K562 (cell line): ENCODE measurements around the gene ANKRD12. TPM values are rescaled to one million over a fixed set of nuclear protein-coding genes. Genes with fewer than 3 reads are reported as not detected.

Experiments
- ATF1 ChIP-seq, 2 experiments: fragments of 450-650 bp in 1 of 2; IDR thresholded peaks; 2 replicates each; pipeline ENCODE4 v1.6.1; 2016; ENCODE audit warnings: missing compliant biosample characterization in 1 of 2, missing genetic modification characterization in 1 of 2
- CXXC5 ChIP-seq: fragments of 250-450 bp; sonication (Bioruptor Pico); IDR thresholded peaks from 2 replicates; pipeline ENCODE4 v1.8.0; 2022; ENCODE audit warnings: inconsistent platforms, mild to moderate bottlenecking, moderate library complexity
- GTF2E2 ChIP-seq: fragments of 200-800 bp; sonication (Bioruptor generic); IDR thresholded peaks from 2 replicates; pipeline ENCODE4 v1.6.1; 2016; ENCODE audit warnings: missing genetic modification characterization, missing compliant biosample characterization
- MTA1 ChIP-seq: fragments of 450-650 bp; IDR thresholded peaks from 2 replicates; pipeline ENCODE4 v1.6.1; 2017; ENCODE audit warnings: borderline replicate concordance
- NCOR1 ChIP-seq: fragments of 450-650 bp; IDR thresholded peaks from 2 replicates; pipeline ENCODE4 v1.6.1; 2016; ENCODE audit warnings: mild to moderate bottlenecking, moderate library complexity
- NFIC ChIP-seq: fragments of 450-650 bp; IDR thresholded peaks from 2 replicates; pipeline ENCODE4 v1.6.1; 2017; ENCODE audit warnings: mild to moderate bottlenecking, inconsistent platforms
- NFRKB ChIP-seq: fragments of 450-650 bp; IDR thresholded peaks from 2 replicates; pipeline ENCODE4 v1.6.1; 2016; ENCODE audit warnings: low read depth
- POLR2B ChIP-seq: fragments of 450-650 bp; IDR thresholded peaks from 2 replicates; pipeline ENCODE4 v1.6.1; 2018; ENCODE audit warnings: low read depth; ENCODE audit not compliant: partially characterized antibody
- PURB ChIP-seq: sonication (generic); formaldehyde crosslinking; IDR thresholded peaks from 2 replicates; pipeline ENCODE4 v1.9.0; 2021; ENCODE audit warnings: low read depth, mild to moderate bottlenecking, missing genetic modification reagents
- SPI1 ChIP-seq: IDR thresholded peaks from 2 replicates; pipeline ENCODE4 v1.6.1; 2011; ENCODE audit warnings: low read depth, low read length, control low read depth, borderline replicate concordance
- TEAD4 ChIP-seq, 2 experiments: sonication (generic) in 1 of 2; formaldehyde crosslinking in 1 of 2; IDR thresholded peaks; 2 replicates each; pipeline versions ENCODE4 v1.6.1 to v1.8.0; 2012 to 2022; ENCODE audit warnings: borderline replicate concordance in 1 of 2, inconsistent platforms in 1 of 2, low read length in 1 of 2, mild to moderate bottlenecking in 1 of 2, missing genetic modification reagents in 1 of 2
- ZNF3 ChIP-seq: fragments of 250-450 bp; sonication (Bioruptor Pico); IDR thresholded peaks from 2 replicates; pipeline ENCODE4 v1.5.0; 2021; ENCODE audit warnings: mild to moderate bottlenecking, moderate library complexity
- polyA plus RNA-seq, 8 experiments: library from polyadenylated mRNA; depleted of rRNA in 4 of 8; stranded (reverse) in 5 of 8; unstranded in 3 of 8; fragments of >200 nt; fragmentation: Nextera tagmentation in 2 of 8; fragmentation: Illumina TruSeq in 1 of 8; extraction: Ambion mirVana in 2 of 8; extraction: Trizol in 1 of 8; gene quantifications; 2 replicates each; pipeline versions ENCODE4 v1.2.1 to v1.2.3, GENCODE V29; 2011 to 2014; ENCODE audit warnings: inconsistent platforms in 1 of 8, missing spikeins in 1 of 8
- total RNA-seq, 7 experiments: library from RNA; depleted of rRNA in 6 of 7; stranded (reverse); fragments of >200 nt in 6 of 7; fragmentation: Illumina TruSeq in 2 of 7; extraction: Trizol in 2 of 7; gene quantifications; 2 replicates each; pipeline versions ENCODE4 v1.2.1 to v1.2.3, GENCODE V29; 2011 to 2021; ENCODE audit warnings: low replicate concordance in 1 of 7
- TF ChIP-seq, protein P1 (sequence below): IDR thresholded peaks from 3 replicates; pipeline ENCODE4 v1.6.1; 2011; ENCODE audit warnings: borderline replicate concordance, mild to moderate bottlenecking, moderate library complexity; ENCODE audit not compliant: insufficient read length; ENCODE audit errors: extremely low read depth
- TF ChIP-seq, protein P2 (sequence below), 2 experiments: fragments of 450-650 bp; IDR thresholded peaks; 2 replicates each; pipeline ENCODE4 v1.6.1; 2016
- TF ChIP-seq, protein P3 (sequence below): IDR thresholded peaks from 2 replicates; pipeline ENCODE4 v1.6.1; 2016; ENCODE audit warnings: missing genetic modification characterization, missing compliant biosample characterization
- TF ChIP-seq, protein P4 (sequence below): fragments of 450-650 bp; formaldehyde crosslinking; IDR thresholded peaks from 2 replicates; pipeline ENCODE4 v1.4.0; 2020; ENCODE audit warnings: mild to moderate bottlenecking, moderate library complexity
- TF ChIP-seq, protein P5 (sequence below): sonication (generic); formaldehyde crosslinking; IDR thresholded peaks from 2 replicates; pipeline ENCODE4 v1.9.0; 2022; ENCODE audit warnings: mild to moderate bottlenecking, missing genetic modification reagents

ANKRD12 gene
- total and polyA plus RNA-seq, 9 of the 15 experiments (the other 6 are each of a cell fraction or from before 2014, with no cell fraction given), result 6.6 to 28.2 (median 16.0) TPM

DNA sequence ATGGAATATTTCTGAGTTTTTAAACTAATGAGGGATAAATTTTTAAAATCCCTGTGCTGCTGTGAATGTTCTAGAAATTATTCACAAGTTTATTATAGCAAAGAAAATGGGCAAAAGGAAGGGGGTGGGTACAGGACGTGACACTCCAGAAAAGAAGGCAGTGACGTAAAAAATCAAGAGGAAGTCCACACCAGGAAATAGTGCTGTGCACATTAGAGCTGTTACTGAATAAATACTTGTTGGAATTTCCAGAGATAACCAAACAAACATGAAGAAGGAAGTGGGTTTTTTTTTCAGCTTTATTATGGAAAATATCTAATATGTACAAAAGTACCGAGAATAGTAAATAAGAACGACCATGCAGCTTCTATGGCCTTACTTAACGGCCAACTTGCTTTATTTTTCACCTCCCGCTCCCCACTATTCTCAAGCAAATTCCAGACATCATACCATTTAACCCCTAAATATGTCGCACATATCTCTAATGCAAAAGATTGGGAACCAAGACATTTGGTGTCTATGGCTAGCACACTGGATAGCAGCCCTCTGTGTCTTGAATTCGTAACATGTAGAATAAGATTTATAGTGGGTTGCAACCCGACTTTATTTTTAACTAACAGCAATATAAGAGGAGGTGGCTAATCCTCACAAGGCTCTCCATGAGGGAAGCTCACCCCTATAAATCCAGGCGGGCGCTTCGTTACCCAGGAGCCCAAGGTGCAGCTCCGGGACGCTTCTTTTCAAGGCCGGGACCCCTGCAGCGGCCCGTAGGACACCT, 34.7 kb upstream of the ANKRD12 start (continued):
- TF ChIP-seq CXXC5 (CRISPR knock-in tag), result no peak
- no peak for TF ChIP-seq PURB (CRISPR knock-in tag)
- TF ChIP-seq, protein P1, sequence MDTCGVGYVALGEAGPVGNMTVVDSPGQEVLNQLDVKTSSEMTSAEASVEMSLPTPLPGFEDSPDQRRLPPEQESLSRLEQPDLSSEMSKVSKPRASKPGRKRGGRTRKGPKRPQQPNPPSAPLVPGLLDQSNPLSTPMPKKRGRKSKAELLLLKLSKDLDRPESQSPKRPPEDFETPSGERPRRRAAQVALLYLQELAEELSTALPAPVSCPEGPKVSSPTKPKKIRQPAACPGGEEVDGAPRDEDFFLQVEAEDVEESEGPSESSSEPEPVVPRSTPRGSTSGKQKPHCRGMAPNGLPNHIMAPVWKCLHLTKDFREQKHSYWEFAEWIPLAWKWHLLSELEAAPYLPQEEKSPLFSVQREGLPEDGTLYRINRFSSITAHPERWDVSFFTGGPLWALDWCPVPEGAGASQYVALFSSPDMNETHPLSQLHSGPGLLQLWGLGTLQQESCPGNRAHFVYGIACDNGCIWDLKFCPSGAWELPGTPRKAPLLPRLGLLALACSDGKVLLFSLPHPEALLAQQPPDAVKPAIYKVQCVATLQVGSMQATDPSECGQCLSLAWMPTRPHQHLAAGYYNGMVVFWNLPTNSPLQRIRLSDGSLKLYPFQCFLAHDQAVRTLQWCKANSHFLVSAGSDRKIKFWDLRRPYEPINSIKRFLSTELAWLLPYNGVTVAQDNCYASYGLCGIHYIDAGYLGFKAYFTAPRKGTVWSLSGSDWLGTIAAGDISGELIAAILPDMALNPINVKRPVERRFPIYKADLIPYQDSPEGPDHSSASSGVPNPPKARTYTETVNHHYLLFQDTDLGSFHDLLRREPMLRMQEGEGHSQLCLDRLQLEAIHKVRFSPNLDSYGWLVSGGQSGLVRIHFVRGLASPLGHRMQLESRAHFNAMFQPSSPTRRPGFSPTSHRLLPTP, result no peak
- TF ChIP-seq, protein P2, sequence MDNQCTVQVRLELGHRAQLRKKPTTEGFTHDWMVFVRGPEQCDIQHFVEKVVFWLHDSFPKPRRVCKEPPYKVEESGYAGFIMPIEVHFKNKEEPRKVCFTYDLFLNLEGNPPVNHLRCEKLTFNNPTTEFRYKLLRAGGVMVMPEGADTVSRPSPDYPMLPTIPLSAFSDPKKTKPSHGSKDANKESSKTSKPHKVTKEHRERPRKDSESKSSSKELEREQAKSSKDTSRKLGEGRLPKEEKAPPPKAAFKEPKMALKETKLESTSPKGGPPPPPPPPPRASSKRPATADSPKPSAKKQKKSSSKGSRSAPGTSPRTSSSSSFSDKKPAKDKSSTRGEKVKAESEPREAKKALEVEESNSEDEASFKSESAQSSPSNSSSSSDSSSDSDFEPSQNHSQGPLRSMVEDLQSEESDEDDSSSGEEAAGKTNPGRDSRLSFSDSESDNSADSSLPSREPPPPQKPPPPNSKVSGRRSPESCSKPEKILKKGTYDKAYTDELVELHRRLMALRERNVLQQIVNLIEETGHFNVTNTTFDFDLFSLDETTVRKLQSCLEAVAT (IDR thresholded peaks at IDR 0.05), result peak; percentile 30 to 62; a peak in 1 of 4 replicates
- TF ChIP-seq, protein P3, sequence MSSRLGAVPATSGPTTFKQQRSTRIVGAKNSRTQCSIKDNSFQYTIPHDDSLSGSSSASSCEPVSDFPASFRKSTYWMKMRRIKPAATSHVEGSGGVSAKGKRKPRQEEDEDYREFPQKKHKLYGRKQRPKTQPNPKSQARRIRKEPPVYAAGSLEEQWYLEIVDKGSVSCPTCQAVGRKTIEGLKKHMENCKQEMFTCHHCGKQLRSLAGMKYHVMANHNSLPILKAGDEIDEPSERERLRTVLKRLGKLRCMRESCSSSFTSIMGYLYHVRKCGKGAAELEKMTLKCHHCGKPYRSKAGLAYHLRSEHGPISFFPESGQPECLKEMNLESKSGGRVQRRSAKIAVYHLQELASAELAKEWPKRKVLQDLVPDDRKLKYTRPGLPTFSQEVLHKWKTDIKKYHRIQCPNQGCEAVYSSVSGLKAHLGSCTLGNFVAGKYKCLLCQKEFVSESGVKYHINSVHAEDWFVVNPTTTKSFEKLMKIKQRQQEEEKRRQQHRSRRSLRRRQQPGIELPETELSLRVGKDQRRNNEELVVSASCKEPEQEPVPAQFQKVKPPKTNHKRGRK, result no peak
- TF ChIP-seq NCOR1, result no peak
- peak; percentile 57 for TF ChIP-seq POLR2B
- TF ChIP-seq TEAD4 (IDR thresholded peaks at IDR 0.05; ENCODE audit: low read length), result peak; percentile 3; the same call in 1 of the 2 replicates
- no peak for TF ChIP-seq TEAD4 (CRISPR knock-in tag; IDR thresholded peaks at IDR 0.05; ENCODE audit: borderline replicate concordance)
- peak; percentile 12; the same call in 1 of the 2 replicates for TF ChIP-seq GTF2E2 (tag)
- TF ChIP-seq SPI1, result peak; percentile 87
- no peak for TF ChIP-seq ATF1 (CRISPR knock-in tag; IDR thresholded peaks at IDR 0.05)
- TF ChIP-seq ATF1 (tag; IDR thresholded peaks at IDR 0.05), result peak; percentile 90
- TF ChIP-seq NFIC, result no peak
- TF ChIP-seq MTA1, result 0 out of 2 replicates have a peak, but pooled peaks have one; percentile 31
- TF ChIP-seq ZNF3, result 0 out of 2 replicates have a peak, but pooled peaks have one; percentile 45
- TF ChIP-seq, protein P4, sequence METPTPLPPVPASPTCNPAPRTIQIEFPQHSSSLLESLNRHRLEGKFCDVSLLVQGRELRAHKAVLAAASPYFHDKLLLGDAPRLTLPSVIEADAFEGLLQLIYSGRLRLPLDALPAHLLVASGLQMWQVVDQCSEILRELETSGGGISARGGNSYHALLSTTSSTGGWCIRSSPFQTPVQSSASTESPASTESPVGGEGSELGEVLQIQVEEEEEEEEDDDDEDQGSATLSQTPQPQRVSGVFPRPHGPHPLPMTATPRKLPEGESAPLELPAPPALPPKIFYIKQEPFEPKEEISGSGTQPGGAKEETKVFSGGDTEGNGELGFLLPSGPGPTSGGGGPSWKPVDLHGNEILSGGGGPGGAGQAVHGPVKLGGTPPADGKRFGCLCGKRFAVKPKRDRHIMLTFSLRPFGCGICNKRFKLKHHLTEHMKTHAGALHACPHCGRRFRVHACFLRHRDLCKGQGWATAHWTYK (CRISPR knock-in tag), result no peak
- peak; percentile 21; the same call in 1 of the 2 replicates for TF ChIP-seq NFRKB
- TF ChIP-seq, protein P5, sequence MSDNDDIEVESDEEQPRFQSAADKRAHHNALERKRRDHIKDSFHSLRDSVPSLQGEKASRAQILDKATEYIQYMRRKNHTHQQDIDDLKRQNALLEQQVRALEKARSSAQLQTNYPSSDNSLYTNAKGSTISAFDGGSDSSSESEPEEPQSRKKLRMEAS, result no peak
